Brain microvascular endothelial cell (primary cell): ENCODE measurements around the gene ABCC6.
"Not testable (repeated sequence)": the region's sequence is repeated elsewhere in the genome, so short reads cannot be mapped to it uniquely, and the experiment has no call there.

Experiments used
- DNase-seq: peaks from one replicate; pipeline ENCODE4 v3.0.0-alpha.2; 2020
- H3K27ac ChIP-seq: fragments of 250-450 bp; sonication (Bioruptor Pico); 2 replicates; pipeline ENCODE4 v1.5.1; 2020; ENCODE audit warnings: mild to moderate bottlenecking, moderate library complexity
- H3K27me3 ChIP-seq: fragments of 250-450 bp; sonication (Bioruptor Pico); replicated peaks from 2 replicates; pipeline ENCODE4 v1.5.1; 2020; ENCODE audit warnings: mild to moderate bottlenecking
- H3K36me3 ChIP-seq: fragments of 250-450 bp; sonication (Bioruptor Pico); replicated peaks from 2 replicates; pipeline ENCODE4 v1.5.1; 2020; ENCODE audit warnings: mild to moderate bottlenecking
- H3K4me3 ChIP-seq: 2 replicates; pipeline ENCODE4 v1.5.1; 2011; ENCODE audit warnings: low read depth, mild to moderate bottlenecking, control low read depth, low read length, moderate library complexity
- CTCF ChIP-seq: IDR thresholded peaks from 2 replicates; pipeline ENCODE4 v1.5.1; 2011; ENCODE audit warnings: low read depth, mild to moderate bottlenecking, moderate library complexity, low read length, control low read depth, inconsistent platforms; ENCODE audit errors: missing control alignments
- in situ Hi-C: cut with HindIII; loops from 2 replicates; pipeline ENCODE4 v1.10.0; 2017; ENCODE audit warnings: low sequenced_read_pairs, low pct_ligation_motif_present

Gene ABCC6

GRCh38 chr16:16164243-16164642, 59.1 kb downstream of the ABCC6 start:
- Histone ChIP-seq H3K27me3 (no peaks in the 10 kb centered on the region), H3K36me3 (no peaks in the 10 kb centered on the region), H3K4me3 (no peak overlapping the region), H3K27ac (no peak overlapping the region)
- in situ Hi-C loops = no loop called here
- TF ChIP-seq CTCF = no peak
- DNase-seq = no peak

GRCh38 chr16:16163571-16163970, 59.7 kb downstream of the ABCC6 start:
- Histone ChIP-seq H3K36me3 (no peaks in the 10 kb centered on the region), H3K27ac (no peak overlapping the region), H3K27me3 (no peaks in the 10 kb centered on the region), H3K4me3 (no peak overlapping the region)
- in situ Hi-C loops = no loop called here
- no peak for DNase-seq
- no peak for TF ChIP-seq CTCF

GRCh38 chr16:16163109-16163508, 60.2 kb downstream of the ABCC6 start:
- no peak for TF ChIP-seq CTCF
- no peaks in the 10 kb centered on the region for H3K27me3 ChIP-seq
- H3K4me3 ChIP-seq = no peak overlapping the region
- DNase-seq = no peak
- in situ Hi-C loops = no loop called here
- H3K36me3 ChIP-seq = no peaks in the 10 kb centered on the region
- H3K27ac ChIP-seq = no peak overlapping the region

GRCh38 chr16:16162591-16162990, 60.7 kb downstream of the ABCC6 start:
- Histone ChIP-seq H3K27me3 (no peaks in the 10 kb centered on the region), H3K27ac (no peak overlapping the region), H3K4me3 (no peak overlapping the region), H3K36me3 (no peaks in the 10 kb centered on the region)
- TF ChIP-seq CTCF = no peak
- in situ Hi-C loops = no loop called here
- no peak for DNase-seq

DNA sequence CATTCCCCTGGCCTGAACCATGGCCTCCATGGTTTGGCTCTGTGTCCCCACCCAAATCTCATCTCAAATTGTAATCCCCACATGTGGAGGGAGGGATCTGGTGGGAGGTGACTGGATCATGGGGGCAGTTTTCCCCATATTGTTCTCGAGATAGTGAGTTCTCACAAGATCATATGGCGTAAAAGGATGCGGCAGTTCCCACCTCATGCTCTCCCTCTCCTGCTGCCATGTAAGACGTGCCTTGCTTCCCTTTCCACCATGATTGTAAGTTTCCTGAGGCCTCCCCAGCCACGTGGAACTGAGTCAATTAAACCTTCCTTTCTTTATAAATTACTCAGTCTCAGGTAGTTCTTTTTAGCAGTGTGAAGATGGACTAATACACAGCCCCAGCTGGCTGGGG, 61.5 kb downstream of the ABCC6 start:
- H3K27ac ChIP-seq, in situ Hi-C loops, H3K27me3 ChIP-seq, DNase-seq, H3K4me3 ChIP-seq, H3K36me3 ChIP-seq: not testable (repeated sequence)

GRCh38 chr16:16161319-16161718, 62.0 kb downstream of the ABCC6 start:
- Histone ChIP-seq H3K27ac (no peak overlapping the region), H3K36me3 (no peaks in the 10 kb centered on the region), H3K4me3 (no peak overlapping the region), H3K27me3 (no peaks in the 10 kb centered on the region)
- in situ Hi-C loops = no loop called here
- no peak for DNase-seq
- TF ChIP-seq CTCF = no peak
